GM12891 (cell line): ENCODE measurements around the gene GIPC1.

ENCODE experiments used
- DNase-seq: peaks from one replicate; pipeline ENCODE4 v3.0.0; 2011; ENCODE audit warnings: low spot score; ENCODE audit not compliant: insufficient read length
- FAIRE-seq: peaks from 2 replicates; lab custom pipeline; 2011; peaks lifted over from hg19 to GRCh38; lab: Jason Lieb, UNC
- PAX5 ChIP-seq: IDR thresholded peaks from 2 replicates; pipeline ENCODE4 v1.6.1; 2011; ENCODE audit warnings: low read length, moderate library complexity, mild to moderate bottlenecking; ENCODE audit not compliant: insufficient read depth, severe bottlenecking
- POLR2A ChIP-seq: IDR thresholded peaks from 2 replicates; pipeline ENCODE4 v1.6.1; 2011; ENCODE audit warnings: low read depth, low read length, control low read depth
- POLR2AphosphoS5 ChIP-seq: IDR thresholded peaks from 2 replicates; pipeline ENCODE4 v1.6.1; 2011; ENCODE audit warnings: low read depth, low read length, control low read depth
- POU2F2 ChIP-seq: IDR thresholded peaks from 2 replicates; pipeline ENCODE4 v1.6.1; 2011; ENCODE audit warnings: low read depth, mild to moderate bottlenecking, control low read depth, low read length, moderate library complexity
- SPI1 ChIP-seq: IDR thresholded peaks from 2 replicates; pipeline ENCODE4 v1.6.1; 2011; ENCODE audit warnings: low read depth, low read length, control low read depth
- TAF1 ChIP-seq: IDR thresholded peaks from 2 replicates; pipeline ENCODE4 v1.6.1; 2011; ENCODE audit warnings: low read depth, low read length, control low read depth

The GIPC1 gene

GRCh38 chr19:14494411-14494810 is 1.5 kb downstream of the GIPC1 start:
- DNase-seq = no peak
- TF ChIP-seq POU2F2 (no peak), PAX5 (no peak), POLR2A (no peak), SPI1 (no peak), POLR2AphosphoS5 (no peak), TAF1 (no peak)
- no peak for FAIRE-seq

DNA sequence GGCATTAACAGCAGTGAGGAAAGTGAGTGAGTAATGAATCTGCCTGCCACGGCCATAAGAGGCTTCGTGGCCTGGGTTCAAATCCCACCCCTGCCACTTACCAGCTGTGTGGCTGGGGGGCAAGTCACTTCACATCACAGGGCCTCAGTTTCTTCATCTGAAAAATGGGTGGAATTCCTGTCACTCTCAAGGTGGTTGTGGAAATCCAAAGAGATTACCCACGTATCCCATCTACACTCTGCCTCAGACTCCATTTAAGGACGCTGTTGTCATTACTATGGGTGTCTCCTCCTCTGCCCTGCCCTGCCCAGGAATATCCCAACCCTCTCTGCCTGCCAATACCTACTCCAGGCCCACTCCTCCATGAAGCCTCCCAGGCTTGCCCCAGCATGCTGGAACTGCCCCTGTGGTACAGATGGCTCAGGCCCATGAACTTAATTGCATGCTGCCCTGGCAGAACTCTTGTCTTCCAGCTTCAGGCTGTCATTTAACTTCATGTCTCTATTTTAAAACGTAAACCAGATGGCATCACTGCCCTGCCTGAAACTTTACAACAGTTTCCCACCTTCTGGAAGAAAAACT is 3.1 kb downstream of the GIPC1 start:
- TF ChIP-seq TAF1 = no peak
- no peak for TF ChIP-seq POLR2AphosphoS5
- no peak for TF ChIP-seq POLR2A
- TF ChIP-seq SPI1 = no peak
- no peak for TF ChIP-seq POU2F2
- no peak for TF ChIP-seq PAX5
- DNase-seq (no peak), FAIRE-seq (no peak)

DNA sequence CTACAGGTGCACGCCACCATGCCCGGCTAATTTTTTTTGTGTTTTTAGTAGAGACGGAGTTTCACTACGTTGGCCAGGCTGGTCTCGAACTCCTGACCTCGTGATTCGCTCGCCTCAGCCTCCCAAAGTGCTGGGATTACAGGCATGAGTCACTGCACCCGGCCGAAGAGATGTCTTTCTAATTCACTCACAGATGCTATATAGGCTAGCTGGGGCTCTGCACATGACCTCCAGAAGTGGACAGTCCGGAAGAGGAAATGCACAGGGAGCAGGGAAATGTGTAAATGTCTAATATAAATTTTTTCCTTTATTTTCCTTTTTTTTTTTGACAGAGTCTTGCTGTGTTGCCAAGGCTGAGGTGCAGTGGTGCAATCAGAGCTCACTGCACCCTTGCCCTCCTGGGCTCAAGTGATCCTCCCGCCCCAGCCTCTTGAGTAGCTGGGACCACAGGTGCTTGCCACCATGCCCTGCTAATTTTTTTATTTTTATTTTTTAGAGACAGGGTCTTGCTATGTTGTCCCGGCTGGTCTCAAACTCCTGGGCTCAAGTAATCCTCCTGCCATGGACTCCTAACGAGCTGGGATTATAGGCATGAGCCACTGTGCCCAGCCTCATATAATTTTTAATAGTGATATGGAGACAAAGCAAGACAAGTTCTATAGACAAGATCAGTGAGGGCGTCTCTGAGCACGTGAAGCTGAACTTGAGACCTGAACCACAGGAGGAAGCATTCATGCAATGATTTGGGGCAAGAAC is 8.4 kb downstream of the GIPC1 start:
- DNase-seq (no peak), FAIRE-seq (no peak)
- TF ChIP-seq TAF1 = no peak
- no peak for TF ChIP-seq POLR2A
- TF ChIP-seq POLR2AphosphoS5 = no peak
- no peak for TF ChIP-seq POU2F2
- no peak for TF ChIP-seq SPI1
- no peak for TF ChIP-seq PAX5

DNA sequence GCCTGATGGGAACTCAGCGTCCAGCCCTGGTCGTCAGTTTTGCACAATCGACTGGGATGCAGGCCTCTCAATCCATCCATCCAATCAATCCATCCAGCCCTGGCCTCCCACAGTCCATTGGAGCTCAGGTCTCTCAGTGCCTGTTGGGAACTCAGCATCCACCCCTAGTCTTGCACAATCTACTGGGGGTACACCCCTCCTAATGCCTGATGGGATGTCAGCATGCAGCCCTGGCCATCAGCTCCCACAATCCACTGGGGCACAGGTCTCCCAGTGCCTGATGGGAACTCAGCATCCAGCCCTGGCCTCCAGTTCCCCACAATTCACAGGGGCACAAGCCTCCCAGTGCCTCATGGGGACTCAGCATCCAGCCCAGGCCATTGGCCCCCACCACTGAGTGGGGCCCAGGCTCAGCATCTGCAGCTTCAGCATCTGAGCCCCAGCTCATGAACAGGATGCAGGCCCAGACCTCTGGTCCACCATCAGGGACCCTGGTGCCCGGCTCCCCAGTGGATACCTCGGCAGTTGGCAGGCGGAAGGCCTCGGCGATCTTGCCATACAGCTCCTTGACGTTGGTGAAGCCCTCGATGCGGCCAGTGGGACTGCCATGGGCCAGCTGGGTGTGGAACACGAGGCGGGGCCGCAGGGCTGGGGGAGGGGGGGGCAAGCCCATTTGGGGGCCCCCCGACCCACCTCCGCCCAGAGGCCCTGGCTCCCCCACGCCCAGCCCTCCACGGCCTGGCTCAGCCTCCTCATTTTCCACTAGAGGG is 13.6 kb downstream of the GIPC1 start:
- no peak for DNase-seq
- FAIRE-seq = peak; percentile 55
- TF ChIP-seq POU2F2 (no peak), SPI1 (no peak), POLR2AphosphoS5 (no peak), PAX5 (no peak), TAF1 (no peak), POLR2A (no peak)

- FAIRE-seq (no peak), DNase-seq (no peak)
- TF ChIP-seq POU2F2 (no peak), SPI1 (no peak), PAX5 (no peak), POLR2A (no peak), POLR2AphosphoS5 (no peak), TAF1 (no peak)
Measured at GRCh38 chr19:14480700-14481079, 15.2 kb downstream of the GIPC1 start.

- TF ChIP-seq POLR2AphosphoS5 (no peak), TAF1 (no peak), PAX5 (no peak), POU2F2 (no peak), POLR2A (no peak), SPI1 (no peak)
- FAIRE-seq = peak; percentile 83
- peak; percentile 91 for DNase-seq
Measured at GRCh38 chr19:14479975-14480699, 15.8 kb downstream of the GIPC1 start.

GRCh38 chr19:14479309-14479974 is 16.5 kb downstream of the GIPC1 start:
- TF ChIP-seq POLR2AphosphoS5 (no peak), POU2F2 (no peak), SPI1 (no peak)
- DNase-seq = no peak
- FAIRE-seq = no peak

DNA sequence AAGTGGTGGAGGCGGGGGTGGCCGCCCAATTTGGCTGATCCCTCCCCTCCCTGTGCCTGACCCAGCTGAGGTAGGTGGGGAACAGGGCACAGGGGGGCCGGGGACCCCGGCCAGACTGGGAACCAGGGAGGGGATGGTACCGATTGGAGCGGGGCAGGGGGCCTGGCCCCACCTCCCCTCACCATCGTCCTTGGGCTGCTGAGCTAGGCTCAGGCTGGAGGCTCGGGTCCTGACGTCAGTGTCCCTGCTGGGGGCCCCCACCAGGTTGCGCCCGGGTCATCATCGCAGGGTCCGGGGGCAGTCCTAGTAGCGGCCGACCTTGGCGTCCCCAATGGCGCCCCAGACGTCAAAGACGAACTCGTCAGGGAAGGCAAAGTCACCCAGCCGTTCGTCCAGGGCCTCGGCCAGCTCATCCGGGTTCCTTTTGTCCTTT is 17.8 kb downstream of the GIPC1 start:
- DNase-seq (no peak), FAIRE-seq (no peak)
- no peak for TF ChIP-seq PAX5
